Fibroblast of lung (primary cell): ENCODE measurements around the gene CD68.

Experiments used
- EZH2 ChIP-seq: IDR thresholded peaks from 2 replicates; pipeline ENCODE4 v1.5.1; 2012; ENCODE audit warnings: low read length, control low read depth, mild to moderate bottlenecking; ENCODE audit errors: missing control alignments
- TF ChIP-seq, protein P1 (sequence below), 2 donors: IDR thresholded peaks in 1 of 2; conservative IDR thresholded peaks in 1 of 2; 1 replicate in 1 of 2; 2 replicates in 1 of 2; pipeline ENCODE4 v1.5.1; 2011 to 2012; ENCODE audit warnings: low read length in 2 of 2, control low read depth in 1 of 2, inconsistent platforms in 1 of 2, low read depth in 1 of 2, mild to moderate bottlenecking in 1 of 2

DNA sequence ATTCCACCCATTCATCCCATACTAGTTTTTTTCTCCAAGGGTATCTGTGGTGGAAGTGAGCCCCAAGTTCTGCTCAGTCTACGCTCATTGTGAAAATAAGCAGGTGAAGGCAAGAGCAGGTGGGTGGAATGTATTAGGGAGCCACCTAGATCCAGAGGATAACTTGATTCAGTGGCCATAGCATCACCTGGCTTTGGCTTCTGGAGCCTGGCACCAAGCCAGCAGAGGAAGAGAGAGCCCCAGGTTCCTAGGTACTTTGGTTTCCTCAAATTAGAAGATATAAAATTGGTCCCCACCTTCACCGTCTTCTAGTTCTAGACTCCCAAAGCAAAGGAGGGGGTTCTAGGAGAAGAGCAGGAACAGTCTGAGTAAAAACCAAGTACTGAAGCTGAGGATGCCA is 31.2 kb downstream of the CD68 start:
- TF ChIP-seq, protein P1, sequence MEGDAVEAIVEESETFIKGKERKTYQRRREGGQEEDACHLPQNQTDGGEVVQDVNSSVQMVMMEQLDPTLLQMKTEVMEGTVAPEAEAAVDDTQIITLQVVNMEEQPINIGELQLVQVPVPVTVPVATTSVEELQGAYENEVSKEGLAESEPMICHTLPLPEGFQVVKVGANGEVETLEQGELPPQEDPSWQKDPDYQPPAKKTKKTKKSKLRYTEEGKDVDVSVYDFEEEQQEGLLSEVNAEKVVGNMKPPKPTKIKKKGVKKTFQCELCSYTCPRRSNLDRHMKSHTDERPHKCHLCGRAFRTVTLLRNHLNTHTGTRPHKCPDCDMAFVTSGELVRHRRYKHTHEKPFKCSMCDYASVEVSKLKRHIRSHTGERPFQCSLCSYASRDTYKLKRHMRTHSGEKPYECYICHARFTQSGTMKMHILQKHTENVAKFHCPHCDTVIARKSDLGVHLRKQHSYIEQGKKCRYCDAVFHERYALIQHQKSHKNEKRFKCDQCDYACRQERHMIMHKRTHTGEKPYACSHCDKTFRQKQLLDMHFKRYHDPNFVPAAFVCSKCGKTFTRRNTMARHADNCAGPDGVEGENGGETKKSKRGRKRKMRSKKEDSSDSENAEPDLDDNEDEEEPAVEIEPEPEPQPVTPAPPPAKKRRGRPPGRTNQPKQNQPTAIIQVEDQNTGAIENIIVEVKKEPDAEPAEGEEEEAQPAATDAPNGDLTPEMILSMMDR (conservative IDR thresholded peaks at IDR 0.05 in 1 of 2, IDR thresholded peaks at IDR 0.05 in 1 of 2; ENCODE audit: low read depth in 1 of 2, low read length in 2 of 2) = no peak
- TF ChIP-seq EZH2 = no peak
